ENCODE results near the gene PDE8A.
"Not testable (repeated sequence)": the region's sequence is repeated elsewhere in the genome, so short reads cannot be mapped to it uniquely, and the experiment has no call there.

- TF ChIP-seq EP300, CTCF (IDR thresholded peaks at IDR 0.05): not testable (repeated sequence)
Measured at GRCh38 chr15:85185350-85185749, 203.7 kb downstream of the PDE8A start.
